Measurements from ENCODE around the gene PRKAG1.

GRCh38 chr12:48998497-48999353 lies 19.9 kb downstream of the PRKAG1 start:
- no peak for TF ChIP-seq CTCF (IDR thresholded peaks at IDR 0.05; ENCODE audit: borderline replicate concordance, extremely low read depth, low read length, poor library complexity, severe bottlenecking)
- TF ChIP-seq EZH2 (IDR thresholded peaks at IDR 0.05; ENCODE audit: borderline replicate concordance, low read depth, low read length, severe bottlenecking), result no peak

All from DND-41 (cell line).